Measurements from ENCODE around the gene LYPD4.

GRCh38 chr19:41821003-41821735 lies 23.3 kb downstream of the LYPD4 start:
- TF ChIP-seq CTCF (IDR thresholded peaks at IDR 0.05; ENCODE audit: insufficient read depth, low read length, poor library complexity, severe bottlenecking) (peak; percentile 64), EZH2phosphoT487 (conservative IDR thresholded peaks at IDR 0.05; ENCODE audit: low read length) (no peak)

All from SU-DHL-6 (cell line).